ENCODE data around the gene COLEC11. TPM values are rescaled to one million over a fixed set of nuclear protein-coding genes. Genes with fewer than 3 reads are reported as not detected.

The COLEC11 gene
- total and polyA plus RNA-seq, 2 donors: 5.2 to 9.2 TPM

- Histone ChIP-seq H3K27ac (ENCODE audit: low read depth in 1 of 2, low read length in 1 of 2) (no peak overlapping the region), H3K4me1 (ENCODE audit: control insufficient read depth in 2 of 2, insufficient read depth in 2 of 2, low read length in 2 of 2) (peaks cover 7 to 23% of the 10 kb centered on the region in 2 donors), H3K9me3 (ENCODE audit: control insufficient read depth in 2 of 2, insufficient read depth in 1 of 2, low read length in 1 of 2) (peaks cover 0 to 8% of the 10 kb centered on the region in 2 donors), H3K27me3 (ENCODE audit: control insufficient read depth in 2 of 2, insufficient read depth in 1 of 2, low read length in 1 of 2) (no peaks in the 10 kb centered on the region), H3K36me3 (ENCODE audit: control insufficient read depth in 2 of 2, insufficient read depth in 2 of 2, low read length in 1 of 2) (no peaks in the 10 kb centered on the region), H3K4me3 (ENCODE audit: low read length in 2 of 2) (no peak overlapping the region)
- WGBS: 97% methylated on average over 20 of the region's 20 CpGs
- no peak for DNase-seq (ENCODE audit: low read depth in 6 of 9, low spot score in 9 of 9)
Observed at GRCh38 chr2:3648652-3649177, 53.8 kb downstream of the COLEC11 start.

- no peak overlapping the region for H3K27ac ChIP-seq (ENCODE audit: low read depth in 1 of 2, low read length in 1 of 2)
- no peak overlapping the region for H3K4me3 ChIP-seq (ENCODE audit: low read length in 2 of 2)
- H3K27me3 ChIP-seq (ENCODE audit: control insufficient read depth in 2 of 2, insufficient read depth in 1 of 2, low read length in 1 of 2): no peaks in the 10 kb centered on the region
- H3K9me3 ChIP-seq (ENCODE audit: control insufficient read depth in 2 of 2, insufficient read depth in 1 of 2, low read length in 1 of 2): peaks cover 0 to 12% of the 10 kb centered on the region in 2 donors
- no peak for DNase-seq (ENCODE audit: low read depth in 6 of 9, low spot score in 9 of 9)
- WGBS: 91% methylated on average over 16 of the region's 16 CpGs
- H3K4me1 ChIP-seq (ENCODE audit: control insufficient read depth in 2 of 2, insufficient read depth in 2 of 2, low read length in 2 of 2): peaks cover 7 to 30% of the 10 kb centered on the region in 2 donors
- H3K36me3 ChIP-seq (ENCODE audit: control insufficient read depth in 2 of 2, insufficient read depth in 2 of 2, low read length in 1 of 2): no peaks in the 10 kb centered on the region
Observed at GRCh38 chr2:3649581-3649980, 54.7 kb downstream of the COLEC11 start.

- H3K9me3 ChIP-seq (ENCODE audit: control insufficient read depth in 2 of 2, insufficient read depth in 1 of 2, low read length in 1 of 2): peaks cover 2 to 12% of the 10 kb centered on the region in 2 donors
- no peak overlapping the region for H3K4me3 ChIP-seq (ENCODE audit: low read length in 2 of 2)
- H3K4me1 ChIP-seq (ENCODE audit: control insufficient read depth in 2 of 2, insufficient read depth in 2 of 2, low read length in 2 of 2): peaks cover 7 to 33% of the 10 kb centered on the region in 2 donors
- DNase-seq (ENCODE audit: low read depth in 6 of 9, low spot score in 9 of 9): no peak
- no peak overlapping the region for H3K27ac ChIP-seq (ENCODE audit: low read depth in 1 of 2, low read length in 1 of 2)
- no peaks in the 10 kb centered on the region for H3K36me3 ChIP-seq (ENCODE audit: control insufficient read depth in 2 of 2, insufficient read depth in 2 of 2, low read length in 1 of 2)
- 87% methylated on average over 20 of the region's 20 CpGs for WGBS
- no peaks in the 10 kb centered on the region for H3K27me3 ChIP-seq (ENCODE audit: control insufficient read depth in 2 of 2, insufficient read depth in 1 of 2, low read length in 1 of 2)
Observed at GRCh38 chr2:3650140-3650920, 55.4 kb downstream of the COLEC11 start.

GRCh38 chr2:3651691-3652648 lies 57.1 kb downstream of the COLEC11 start:
- 16% methylated on average over 45 of the region's 45 CpGs for WGBS
- DNase-seq (ENCODE audit: low read depth in 6 of 9, low spot score in 9 of 9): peak; percentile 71 to 94 (median 84)
- no peaks in the 10 kb centered on the region for H3K27me3 ChIP-seq (ENCODE audit: control insufficient read depth in 2 of 2, insufficient read depth in 1 of 2, low read length in 1 of 2)
- peaks cover 7 to 41% of the 10 kb centered on the region in 2 donors for H3K4me1 ChIP-seq (ENCODE audit: control insufficient read depth in 2 of 2, insufficient read depth in 2 of 2, low read length in 2 of 2)
- H3K9me3 ChIP-seq (ENCODE audit: control insufficient read depth in 2 of 2, insufficient read depth in 1 of 2, low read length in 1 of 2): peaks cover 2 to 12% of the 10 kb centered on the region in 2 donors
- peak overlapping the region in 1 of 2 donors; percentile 63 for H3K27ac ChIP-seq (ENCODE audit: low read depth in 1 of 2, low read length in 1 of 2)
- no peaks in the 10 kb centered on the region for H3K36me3 ChIP-seq (ENCODE audit: control insufficient read depth in 2 of 2, insufficient read depth in 2 of 2, low read length in 1 of 2)
- H3K4me3 ChIP-seq (ENCODE audit: low read length in 2 of 2): peak overlapping the region; percentile 43 to 50

- 94% methylated on average over 9 of the region's 9 CpGs for WGBS
- H3K4me1 ChIP-seq (ENCODE audit: control insufficient read depth in 2 of 2, insufficient read depth in 2 of 2, low read length in 2 of 2): peaks cover 7 to 52% of the 10 kb centered on the region in 2 donors
- no peaks in the 10 kb centered on the region for H3K27me3 ChIP-seq (ENCODE audit: control insufficient read depth in 2 of 2, insufficient read depth in 1 of 2, low read length in 1 of 2)
- no peak overlapping the region for H3K4me3 ChIP-seq (ENCODE audit: low read length in 2 of 2)
- no peak for DNase-seq (ENCODE audit: low read depth in 6 of 9, low spot score in 9 of 9)
- peaks cover 2 to 12% of the 10 kb centered on the region in 2 donors for H3K9me3 ChIP-seq (ENCODE audit: control insufficient read depth in 2 of 2, insufficient read depth in 1 of 2, low read length in 1 of 2)
- no peak overlapping the region for H3K27ac ChIP-seq (ENCODE audit: low read depth in 1 of 2, low read length in 1 of 2)
- no peaks in the 10 kb centered on the region for H3K36me3 ChIP-seq (ENCODE audit: control insufficient read depth in 2 of 2, insufficient read depth in 2 of 2, low read length in 1 of 2)
Observed at GRCh38 chr2:3652896-3653625, 58.1 kb downstream of the COLEC11 start.

- no peak overlapping the region for H3K27ac ChIP-seq (ENCODE audit: low read depth in 1 of 2, low read length in 1 of 2)
- H3K4me1 ChIP-seq (ENCODE audit: control insufficient read depth in 2 of 2, insufficient read depth in 2 of 2, low read length in 2 of 2): peaks cover 7 to 55% of the 10 kb centered on the region in 2 donors
- DNase-seq (ENCODE audit: low read depth in 6 of 9, low spot score in 9 of 9): no peak
- peaks cover 2 to 12% of the 10 kb centered on the region in 2 donors for H3K9me3 ChIP-seq (ENCODE audit: control insufficient read depth in 2 of 2, insufficient read depth in 1 of 2, low read length in 1 of 2)
- WGBS: 91% methylated on average over 10 of the region's 10 CpGs
- H3K27me3 ChIP-seq (ENCODE audit: control insufficient read depth in 2 of 2, insufficient read depth in 1 of 2, low read length in 1 of 2): no peaks in the 10 kb centered on the region
- H3K36me3 ChIP-seq (ENCODE audit: control insufficient read depth in 2 of 2, insufficient read depth in 2 of 2, low read length in 1 of 2): no peaks in the 10 kb centered on the region
- H3K4me3 ChIP-seq (ENCODE audit: low read length in 2 of 2): no peak overlapping the region
Observed at GRCh38 chr2:3654011-3654410, 59.1 kb downstream of the COLEC11 start.

- Histone ChIP-seq H3K9me3 (ENCODE audit: control insufficient read depth in 2 of 2, insufficient read depth in 1 of 2, low read length in 1 of 2) (peaks cover 2 to 12% of the 10 kb centered on the region in 2 donors), H3K36me3 (ENCODE audit: control insufficient read depth in 2 of 2, insufficient read depth in 2 of 2, low read length in 1 of 2) (no peaks in the 10 kb centered on the region), H3K27ac (ENCODE audit: low read depth in 1 of 2, low read length in 1 of 2) (no peak overlapping the region), H3K27me3 (ENCODE audit: control insufficient read depth in 2 of 2, insufficient read depth in 1 of 2, low read length in 1 of 2) (no peaks in the 10 kb centered on the region), H3K4me1 (ENCODE audit: control insufficient read depth in 2 of 2, insufficient read depth in 2 of 2, low read length in 2 of 2) (peaks cover 7 to 60% of the 10 kb centered on the region in 2 donors), H3K4me3 (ENCODE audit: low read length in 2 of 2) (no peak overlapping the region)
- no peak for DNase-seq (ENCODE audit: low read depth in 6 of 9, low spot score in 9 of 9)
- WGBS: 90% methylated on average over 21 of the region's 21 CpGs
Observed at GRCh38 chr2:3654531-3655225, 59.8 kb downstream of the COLEC11 start.

Data from thymus (tissue), 11 donors.